DND-41 (cell line): ENCODE results near the gene GABRP.

Experiments used
- EZH2 ChIP-seq: IDR thresholded peaks from 3 replicates; pipeline ENCODE4 v1.6.1; 2012; ENCODE audit warnings: borderline replicate concordance, low read depth, mild to moderate bottlenecking, moderate library complexity, low read length, inconsistent platforms; ENCODE audit not compliant: severe bottlenecking
- TF ChIP-seq, protein P1 (sequence below): IDR thresholded peaks from 2 replicates; pipeline ENCODE4 v1.5.1; 2012; ENCODE audit warnings: borderline replicate concordance, low read length, moderate library complexity, mild to moderate bottlenecking; ENCODE audit not compliant: poor library complexity, severe bottlenecking; ENCODE audit errors: extremely low read depth

- TF ChIP-seq, protein P1, sequence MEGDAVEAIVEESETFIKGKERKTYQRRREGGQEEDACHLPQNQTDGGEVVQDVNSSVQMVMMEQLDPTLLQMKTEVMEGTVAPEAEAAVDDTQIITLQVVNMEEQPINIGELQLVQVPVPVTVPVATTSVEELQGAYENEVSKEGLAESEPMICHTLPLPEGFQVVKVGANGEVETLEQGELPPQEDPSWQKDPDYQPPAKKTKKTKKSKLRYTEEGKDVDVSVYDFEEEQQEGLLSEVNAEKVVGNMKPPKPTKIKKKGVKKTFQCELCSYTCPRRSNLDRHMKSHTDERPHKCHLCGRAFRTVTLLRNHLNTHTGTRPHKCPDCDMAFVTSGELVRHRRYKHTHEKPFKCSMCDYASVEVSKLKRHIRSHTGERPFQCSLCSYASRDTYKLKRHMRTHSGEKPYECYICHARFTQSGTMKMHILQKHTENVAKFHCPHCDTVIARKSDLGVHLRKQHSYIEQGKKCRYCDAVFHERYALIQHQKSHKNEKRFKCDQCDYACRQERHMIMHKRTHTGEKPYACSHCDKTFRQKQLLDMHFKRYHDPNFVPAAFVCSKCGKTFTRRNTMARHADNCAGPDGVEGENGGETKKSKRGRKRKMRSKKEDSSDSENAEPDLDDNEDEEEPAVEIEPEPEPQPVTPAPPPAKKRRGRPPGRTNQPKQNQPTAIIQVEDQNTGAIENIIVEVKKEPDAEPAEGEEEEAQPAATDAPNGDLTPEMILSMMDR, result no peak
- TF ChIP-seq EZH2, result no peak
Measured at GRCh38 chr5:170788626-170789304, 5.2 kb downstream of the GABRP start.
